ENCODE measurements around the gene TMEM135.

TMEM135 gene

GRCh38 chr11:87295237-87295636, 257.5 kb downstream of the TMEM135 start:
- in situ Hi-C loops (cut with MboI; ENCODE audit: low sequenced_read_pairs): loop anchor here (25.0 kb wide), 1 partner anchor 358 kb away; no protein-coding TSS in a partner anchor

DNA sequence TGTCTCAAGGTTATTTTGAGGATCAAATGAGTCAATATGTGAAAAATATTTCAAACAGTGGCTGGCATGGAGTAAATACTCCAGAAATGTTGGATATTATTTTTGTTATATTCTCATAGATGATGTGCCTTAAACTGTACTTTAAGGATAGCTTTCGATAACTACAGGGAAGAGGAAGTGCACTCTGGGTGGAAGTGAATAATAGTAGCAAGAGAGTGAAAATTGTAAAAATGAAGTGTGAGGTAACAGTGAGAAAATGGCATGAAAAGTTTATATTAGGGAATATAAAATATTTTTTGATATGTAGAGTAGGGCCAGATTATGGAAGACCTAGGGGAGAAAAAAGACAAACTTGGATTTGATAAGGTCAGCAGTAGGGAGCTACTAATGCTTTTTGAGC, 258.9 kb downstream of the TMEM135 start:
- in situ Hi-C loops (cut with MboI; ENCODE audit: low sequenced_read_pairs): loop anchor here (25.0 kb wide), 1 partner anchor 359 kb away; no protein-coding TSS in a partner anchor

DNA sequence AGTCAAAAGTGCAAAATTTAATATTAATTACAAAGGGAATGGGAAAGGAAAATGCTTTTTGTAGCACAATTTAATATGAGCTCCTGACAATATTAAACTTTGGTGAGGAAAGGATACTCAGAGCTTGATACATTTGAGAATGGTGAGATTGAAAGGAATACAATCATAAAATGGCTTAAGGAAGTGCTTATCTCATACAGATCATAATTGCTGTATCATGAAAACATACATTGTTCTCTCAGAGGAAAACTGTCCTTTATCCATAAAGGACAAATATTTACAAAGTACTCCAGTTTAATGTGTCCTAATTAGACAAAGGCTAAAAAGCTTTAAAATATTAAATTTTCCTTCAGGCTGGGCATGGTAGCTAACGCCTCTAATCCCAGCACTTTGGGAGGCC, 260.4 kb downstream of the TMEM135 start:
- in situ Hi-C loops (cut with MboI; ENCODE audit: low sequenced_read_pairs): loop anchor here (25.0 kb wide), 1 partner anchor 361 kb away; no protein-coding TSS in a partner anchor

GRCh38 chr11:87299041-87299481, 261.3 kb downstream of the TMEM135 start:
- in situ Hi-C loops (cut with MboI; ENCODE audit: low sequenced_read_pairs): loop anchor here (25.0 kb wide), 1 partner anchor 362 kb away; no protein-coding TSS in a partner anchor

DNA sequence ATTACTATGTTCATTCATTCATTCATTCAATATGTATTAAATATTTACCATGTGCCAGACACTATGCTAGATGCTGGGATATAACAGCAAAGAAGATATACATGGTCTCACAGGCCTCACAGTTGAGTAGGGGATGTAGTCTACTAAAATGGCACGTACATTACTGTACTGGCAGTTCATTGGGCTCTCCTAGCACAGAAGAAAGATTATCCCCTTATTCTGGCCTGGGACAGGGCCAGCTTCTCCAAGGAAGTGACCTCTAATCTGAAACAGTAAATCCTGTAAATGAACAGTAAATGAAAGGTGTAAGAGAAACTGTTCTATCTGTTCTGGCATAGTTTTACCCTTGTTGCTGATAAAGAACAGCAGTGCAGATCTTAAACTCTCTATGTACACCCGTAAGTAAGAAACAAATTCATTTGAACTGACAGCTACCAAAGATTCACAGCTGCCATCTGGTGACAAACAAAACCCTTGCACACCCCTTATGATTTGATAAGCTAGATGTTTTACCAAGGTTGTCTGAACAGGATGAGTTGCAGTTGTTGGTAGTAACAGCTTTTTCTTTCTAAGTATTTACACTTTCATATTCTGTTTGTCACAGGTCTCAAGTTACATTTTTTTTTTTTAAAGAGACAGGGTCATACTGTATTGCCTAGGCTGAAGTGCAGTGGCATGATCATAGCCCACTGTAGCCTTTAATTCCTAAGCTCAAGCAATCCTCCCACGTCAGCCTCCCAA, 263.1 kb downstream of the TMEM135 start:
- in situ Hi-C loops (cut with MboI; ENCODE audit: low sequenced_read_pairs): no loop called here

DNA sequence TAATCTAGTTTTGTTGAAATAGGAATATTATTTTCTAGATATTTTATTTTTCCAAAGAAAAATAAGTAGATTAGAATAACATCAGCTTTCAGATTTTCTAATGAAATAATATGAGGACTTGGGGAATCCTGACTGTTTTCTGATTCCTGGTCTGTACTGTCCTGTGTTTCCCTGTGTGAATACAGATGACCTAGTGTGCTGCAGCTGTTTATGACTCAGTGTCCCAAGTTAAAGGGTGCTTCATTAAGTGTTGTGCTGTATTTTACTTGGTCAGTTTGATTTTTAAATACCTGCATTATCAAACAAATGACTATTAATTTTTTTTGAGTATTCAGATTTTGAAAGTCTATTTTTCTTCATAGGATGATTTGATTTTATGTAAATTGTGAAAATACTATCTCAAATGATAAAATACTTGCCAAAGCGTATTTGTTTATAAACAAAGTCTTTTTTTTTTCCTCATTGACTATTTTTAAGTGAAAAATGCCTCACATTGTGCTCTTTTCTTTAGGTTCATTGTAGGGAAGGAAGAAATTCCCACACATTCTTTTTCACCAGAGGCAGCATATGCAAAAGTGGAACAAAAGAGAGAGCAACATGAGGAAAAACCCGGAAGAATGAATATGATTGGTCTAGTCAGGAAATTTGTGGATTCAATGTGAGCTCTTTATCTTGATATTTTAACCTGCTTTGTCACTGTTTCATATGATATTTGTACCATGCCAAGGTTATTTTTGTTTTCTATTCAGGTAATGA, 264.2 kb downstream of the TMEM135 start:
- in situ Hi-C loops (cut with MboI; ENCODE audit: low sequenced_read_pairs): no loop called here

DNA sequence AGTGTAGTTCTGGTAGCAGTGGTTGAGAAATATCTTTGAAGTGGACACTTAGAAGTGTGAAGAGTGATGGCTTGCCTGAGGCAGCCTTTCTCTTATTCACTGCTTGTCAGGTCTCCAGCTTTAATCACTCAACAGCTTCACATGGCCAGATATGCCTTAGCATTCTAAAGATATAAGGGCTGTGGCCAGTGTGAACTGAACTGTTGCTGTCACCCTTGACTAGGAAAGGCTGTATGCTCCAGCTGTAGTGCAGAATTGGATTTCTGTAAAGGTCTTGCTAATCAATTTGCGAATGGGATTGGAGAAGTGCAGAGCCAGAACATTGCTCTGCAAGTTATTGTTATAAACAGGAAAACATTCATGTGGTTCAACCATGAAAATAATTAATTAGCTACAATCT, 266.7 kb downstream of the TMEM135 start:
- in situ Hi-C loops (cut with MboI; ENCODE audit: low sequenced_read_pairs): no loop called here

DNA sequence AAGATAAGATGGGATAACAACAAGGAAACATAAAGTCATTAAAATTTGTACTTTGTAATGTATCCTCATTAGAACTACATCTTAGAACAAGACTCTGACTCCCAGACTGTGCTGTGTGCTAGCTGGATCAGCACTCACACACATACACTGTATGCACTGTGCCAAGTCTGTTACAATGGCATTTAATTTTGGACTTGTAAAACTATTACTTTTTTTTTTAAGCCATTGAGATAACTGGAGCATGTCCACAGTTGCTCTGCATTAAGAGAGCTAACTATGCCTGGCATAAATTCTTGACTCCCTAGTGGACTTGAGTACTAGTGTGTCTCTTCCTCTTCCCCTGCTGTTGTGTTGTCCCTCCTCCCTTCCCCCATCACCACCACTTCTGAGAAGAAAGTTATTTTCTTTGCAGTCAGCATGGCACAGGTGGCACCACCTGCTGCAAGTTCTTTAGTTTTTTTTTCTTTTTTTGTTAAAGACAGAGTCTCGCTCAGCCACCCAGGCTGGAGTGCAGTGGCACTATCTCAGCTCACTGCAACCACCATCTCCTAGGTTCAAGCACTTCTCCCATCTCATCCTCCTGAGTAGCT, 268.6 kb downstream of the TMEM135 start:
- in situ Hi-C loops (cut with MboI; ENCODE audit: low sequenced_read_pairs): no loop called here

DNA sequence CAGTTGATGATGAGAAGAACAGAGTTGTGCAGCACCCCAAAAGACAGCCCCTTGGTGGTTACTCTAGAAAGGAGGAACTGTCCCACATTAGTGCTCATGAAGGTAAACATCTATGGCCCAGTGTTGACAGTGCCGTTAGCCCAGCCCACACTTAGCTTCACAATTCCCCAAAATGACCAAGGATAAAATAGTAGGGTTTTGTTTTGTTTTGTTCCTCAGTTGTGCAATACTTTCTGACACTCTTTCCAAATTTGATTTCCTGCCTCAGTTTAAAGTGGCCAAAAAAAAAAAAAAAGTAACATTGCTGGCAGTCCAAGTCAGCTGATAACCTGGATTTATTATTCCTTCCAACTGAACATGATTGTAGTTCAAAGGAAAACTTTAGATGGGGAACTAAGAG, 269.4 kb downstream of the TMEM135 start:
- in situ Hi-C loops (cut with MboI; ENCODE audit: low sequenced_read_pairs): no loop called here

- in situ Hi-C loops (cut with MboI; ENCODE audit: low sequenced_read_pairs): no loop called here
Measured at GRCh38 chr11:87315229-87315628, 277.5 kb downstream of the TMEM135 start.

DNA sequence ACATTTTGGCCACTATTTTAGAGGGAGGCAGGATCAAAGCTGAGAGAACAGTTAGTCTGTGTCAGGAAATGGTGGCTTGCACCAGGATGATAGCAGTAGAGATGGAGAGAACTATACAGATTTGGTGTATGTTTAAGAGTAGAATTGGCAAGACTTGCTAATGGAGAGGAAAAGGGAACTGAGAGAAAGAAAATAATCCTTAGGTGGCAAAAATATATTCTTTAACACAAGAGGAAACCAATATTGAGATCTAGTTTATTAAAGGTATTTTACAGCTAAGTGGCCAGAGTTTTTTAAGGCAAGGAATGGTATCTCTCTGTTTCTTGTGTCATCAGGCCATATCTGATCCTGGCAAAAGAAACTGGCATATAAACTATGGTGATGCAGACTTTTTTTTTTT, 278.8 kb downstream of the TMEM135 start:
- in situ Hi-C loops (cut with MboI; ENCODE audit: low sequenced_read_pairs): no loop called here

DNA sequence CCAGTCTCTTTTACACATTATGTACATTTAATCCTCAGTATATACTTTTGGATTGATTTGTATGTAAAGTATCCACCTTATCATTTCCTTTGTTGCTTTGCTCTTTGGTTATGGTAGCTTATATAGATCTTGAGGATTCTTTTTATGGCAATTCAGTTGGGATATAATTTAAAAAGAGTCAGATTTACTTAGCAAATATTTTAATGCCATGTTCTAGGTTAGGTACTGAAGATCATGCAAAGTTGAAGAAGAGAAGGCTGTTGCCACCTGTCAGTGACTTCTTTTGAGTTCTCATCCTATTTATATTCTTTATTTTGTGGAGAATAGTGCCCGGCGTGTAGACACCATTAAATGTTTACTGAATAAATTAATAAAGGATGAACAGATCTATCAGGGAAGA, 279.7 kb downstream of the TMEM135 start:
- in situ Hi-C loops (cut with MboI; ENCODE audit: low sequenced_read_pairs): no loop called here

GRCh38 chr11:87320123-87320522, 282.4 kb downstream of the TMEM135 start:
- in situ Hi-C loops (cut with MboI; ENCODE audit: low sequenced_read_pairs): no loop called here

DNA sequence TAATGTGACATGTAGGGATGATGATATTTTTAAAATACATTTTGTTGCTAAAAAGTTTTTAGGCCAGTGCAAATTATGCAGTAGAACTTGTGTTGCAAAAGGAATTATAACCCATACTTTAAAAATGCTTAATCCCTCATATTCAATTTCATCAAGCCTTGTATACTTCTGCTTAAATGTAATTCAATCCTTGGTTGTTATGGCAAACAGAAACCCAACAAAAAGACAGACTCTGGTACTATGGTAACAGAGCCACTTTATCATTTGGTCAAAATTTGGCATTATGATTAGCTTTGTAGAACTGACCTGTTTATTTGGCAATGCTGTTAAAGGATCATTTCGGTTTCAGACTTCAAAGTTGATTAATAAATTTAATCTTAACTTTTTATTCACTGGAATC, 284.8 kb downstream of the TMEM135 start:
- in situ Hi-C loops (cut with MboI; ENCODE audit: low sequenced_read_pairs): no loop called here

DNA sequence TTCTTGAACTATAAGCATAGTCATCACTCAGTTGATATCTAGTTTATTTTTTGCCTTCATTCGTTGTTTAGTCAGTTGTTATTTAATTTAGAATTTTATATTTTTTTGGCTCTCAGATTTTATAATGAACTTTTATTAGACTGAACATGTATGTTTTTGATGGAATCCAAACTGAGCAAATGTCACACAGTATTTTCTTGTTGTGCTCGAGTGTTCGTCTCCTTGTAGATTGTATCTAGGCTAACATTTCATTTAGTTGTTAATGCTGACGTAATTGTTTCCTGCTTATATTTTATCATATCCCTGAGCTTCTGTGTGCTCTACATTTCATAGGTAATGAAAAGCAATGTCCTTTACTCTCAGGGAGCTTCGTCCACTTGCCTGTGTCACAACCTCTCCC, 286.2 kb downstream of the TMEM135 start:
- in situ Hi-C loops (cut with MboI; ENCODE audit: low sequenced_read_pairs): no loop called here

DNA sequence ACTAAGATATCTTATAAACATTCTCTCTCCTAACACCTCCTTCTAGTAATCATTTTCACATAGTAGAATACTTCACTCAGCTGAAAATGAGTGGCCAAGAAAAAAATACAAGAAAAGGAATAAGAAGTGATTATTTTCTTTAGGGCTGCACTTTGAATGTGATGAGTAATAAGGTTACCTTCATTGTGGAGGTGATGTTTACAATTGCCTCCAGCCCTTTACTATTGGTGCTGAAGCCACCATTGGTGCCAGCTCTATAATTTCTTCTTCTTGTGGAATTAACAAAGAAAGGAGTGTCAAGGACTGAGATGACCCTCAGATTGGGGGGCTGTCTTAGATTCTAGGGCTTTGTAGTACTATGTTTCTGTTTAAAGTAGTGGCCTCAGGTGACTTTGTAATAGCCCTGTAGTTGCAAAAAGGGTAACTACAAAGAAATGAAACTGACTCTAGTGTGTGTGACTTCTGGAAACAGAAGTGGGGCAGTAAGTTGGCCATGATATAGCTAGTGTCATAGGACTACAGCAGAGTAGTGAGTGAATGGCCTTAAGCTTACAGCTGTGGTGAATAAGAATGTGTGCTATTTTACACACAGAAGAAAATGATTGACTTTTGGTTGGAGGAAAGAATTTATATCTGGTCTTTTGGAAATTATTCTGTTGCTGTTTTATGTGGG, 287.2 kb downstream of the TMEM135 start:
- in situ Hi-C loops (cut with MboI; ENCODE audit: low sequenced_read_pairs): no loop called here

- in situ Hi-C loops (cut with MboI; ENCODE audit: low sequenced_read_pairs): no loop called here
Measured at GRCh38 chr11:87325490-87325872, 287.7 kb downstream of the TMEM135 start.

DNA sequence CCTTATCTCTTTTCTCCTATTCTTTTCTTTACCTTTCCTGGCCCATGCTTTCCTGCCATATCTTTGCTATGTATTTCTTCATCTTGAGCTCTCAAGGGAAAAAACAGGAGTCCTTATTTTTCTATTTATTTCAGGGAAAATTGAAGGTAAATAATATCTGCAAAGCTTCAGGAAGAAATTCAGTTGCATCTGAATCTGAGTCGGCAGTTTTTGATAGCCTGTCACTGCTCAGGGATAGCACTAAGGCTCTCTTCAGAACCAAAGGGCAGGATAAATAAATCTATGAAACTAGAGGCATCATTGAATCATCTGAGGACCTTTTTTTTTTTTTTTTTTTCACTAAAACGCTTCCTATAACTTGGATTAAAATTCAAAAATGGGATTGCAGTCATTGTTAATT, 288.9 kb downstream of the TMEM135 start:
- in situ Hi-C loops (cut with MboI; ENCODE audit: low sequenced_read_pairs): no loop called here

DNA sequence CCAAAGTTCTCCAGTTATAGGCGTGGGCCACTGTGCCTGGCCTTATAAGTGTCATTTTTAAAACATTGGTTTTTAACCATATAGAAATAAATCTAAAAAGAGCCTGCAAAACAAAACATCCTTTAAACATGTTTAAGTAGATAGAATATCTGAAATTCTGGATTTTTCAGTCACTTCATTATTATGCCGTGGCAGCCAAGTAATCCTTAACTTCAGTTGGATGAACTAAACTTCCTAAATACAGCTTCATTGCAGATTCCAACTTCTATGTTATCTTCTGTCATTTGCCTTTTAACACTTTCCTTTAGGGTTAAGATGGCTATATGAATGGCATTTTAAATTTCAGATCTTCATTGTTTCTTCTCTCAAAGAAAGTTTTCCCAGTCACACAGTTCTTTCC, 291.4 kb downstream of the TMEM135 start:
- in situ Hi-C loops (cut with MboI; ENCODE audit: low sequenced_read_pairs): no loop called here

DNA sequence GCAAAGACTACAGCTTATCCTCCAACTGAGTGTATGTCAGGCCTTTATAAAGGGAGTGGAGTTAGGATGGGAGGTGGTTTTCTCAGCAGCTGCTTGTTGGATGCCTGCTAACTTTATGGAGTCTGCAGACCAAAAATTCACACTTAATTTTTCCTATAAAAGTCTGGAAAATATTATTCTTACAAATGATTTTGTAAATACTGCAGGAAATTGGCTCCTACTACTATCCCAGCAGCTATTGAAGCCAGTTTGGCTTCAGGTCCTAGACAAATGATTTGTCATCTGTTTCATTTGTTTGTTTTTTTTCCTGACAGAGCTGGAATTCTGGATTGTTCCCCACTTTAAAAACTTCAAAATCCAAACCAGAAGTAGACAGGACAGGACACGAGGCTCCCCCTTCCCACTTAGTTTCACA, 292.5 kb downstream of the TMEM135 start:
- in situ Hi-C loops (cut with MboI; ENCODE audit: low sequenced_read_pairs): no loop called here

DNA sequence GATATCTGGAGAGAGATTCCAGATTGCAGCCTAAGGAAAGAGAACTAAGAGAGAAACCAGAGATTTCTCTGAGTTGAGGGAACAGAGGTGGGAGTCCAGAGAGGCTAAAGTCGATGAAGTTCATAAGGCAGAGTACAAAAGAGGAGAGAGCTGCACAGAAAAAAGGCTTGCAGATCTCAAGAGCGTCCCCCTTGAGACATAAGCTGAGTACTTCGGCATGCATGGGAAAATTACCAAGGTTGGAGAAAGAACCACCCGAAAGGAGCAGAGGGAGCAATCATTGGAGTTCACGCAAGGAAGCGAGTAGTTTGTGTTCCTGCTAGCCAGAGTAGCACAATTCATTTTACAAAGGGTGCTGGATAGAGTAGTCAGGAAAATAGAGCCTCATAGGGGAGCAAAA, 293.5 kb downstream of the TMEM135 start:
- in situ Hi-C loops (cut with MboI; ENCODE audit: low sequenced_read_pairs): no loop called here
